H9 (cell line): ENCODE results near the gene SH3RF3. TPM values are rescaled to one million over a fixed set of nuclear protein-coding genes. Genes with fewer than 3 reads are reported as not detected.

ENCODE experiments used
- DNase-seq: peaks from one replicate; pipeline ENCODE4 v3.0.0-alpha.2; 2017
- H2AFZ ChIP-seq: one replicate; pipeline ENCODE4 v1.6.1; 2013; ENCODE audit warnings: mild to moderate bottlenecking, low read length, control low read depth, moderate library complexity
- H2AK5ac ChIP-seq: 2 replicates; pipeline ENCODE4 v1.6.1; 2013; ENCODE audit warnings: low read length, control low read depth, mixed read lengths; ENCODE audit not compliant: insufficient read length
- H2BK120ac ChIP-seq: one replicate; pipeline ENCODE4 v1.6.1; 2013; ENCODE audit warnings: low read depth, mild to moderate bottlenecking, low read length, control low read depth, inconsistent platforms; ENCODE audit not compliant: poor library complexity, severe bottlenecking
- H2BK12ac ChIP-seq: 2 replicates; pipeline ENCODE4 v1.6.1; 2013; ENCODE audit warnings: low read length, control low read depth, mixed read lengths, low read depth; ENCODE audit not compliant: insufficient read length
- H2BK15ac ChIP-seq: 2 replicates; pipeline ENCODE4 v1.6.1; 2013; ENCODE audit warnings: low read depth, low read length, control low read depth
- H2BK20ac ChIP-seq: one replicate; pipeline ENCODE4 v1.6.1; 2013; ENCODE audit warnings: low read depth, mild to moderate bottlenecking, low read length, control low read depth, inconsistent platforms; ENCODE audit not compliant: poor library complexity, severe bottlenecking
- H2BK5ac ChIP-seq: 2 replicates; pipeline ENCODE4 v1.6.1; 2013; ENCODE audit warnings: low read length, control low read depth, mixed read lengths; ENCODE audit not compliant: insufficient read length
- H3K14ac ChIP-seq: 2 replicates; pipeline ENCODE4 v1.6.1; 2013; ENCODE audit warnings: low read length, control low read depth; ENCODE audit not compliant: insufficient read depth
- H3K18ac ChIP-seq: 2 replicates; pipeline ENCODE4 v1.6.1; 2013; ENCODE audit warnings: low read depth, mild to moderate bottlenecking, mixed read lengths, low read length, control low read depth; ENCODE audit not compliant: insufficient read length
- H3K23ac ChIP-seq: 2 replicates; pipeline ENCODE4 v1.6.1; 2013; ENCODE audit warnings: low read length, control low read depth, mixed read lengths, low read depth; ENCODE audit not compliant: insufficient read length
- H3K23me2 ChIP-seq: 2 replicates; pipeline ENCODE4 v1.6.1; 2013; ENCODE audit warnings: low read depth, mild to moderate bottlenecking, mixed read lengths, low read length, control low read depth; ENCODE audit not compliant: insufficient read length, poor library complexity, severe bottlenecking
- H3K27ac ChIP-seq: 2 replicates; pipeline ENCODE4 v1.5.1; 2013; ENCODE audit warnings: low read length, control low read depth, mixed read lengths, low read depth; ENCODE audit not compliant: insufficient read length
- H3K27me3 ChIP-seq: 2 replicates; pipeline ENCODE4 v1.6.1; 2013; ENCODE audit warnings: low read length, control low read depth, inconsistent platforms; ENCODE audit not compliant: insufficient read depth
- H3K4ac ChIP-seq: 2 replicates; pipeline ENCODE4 v1.6.1; 2013; ENCODE audit warnings: low read depth, mild to moderate bottlenecking, control low read depth, inconsistent platforms, low read length, moderate library complexity
- H3K4me1 ChIP-seq: 2 replicates; pipeline ENCODE4 v1.6.1; 2013; ENCODE audit warnings: low read length, control low read depth, inconsistent platforms; ENCODE audit not compliant: insufficient read depth
- H3K4me2 ChIP-seq: 2 replicates; pipeline ENCODE4 v1.6.1; 2013; ENCODE audit warnings: low read length, control low read depth, mixed read lengths; ENCODE audit not compliant: insufficient read length, insufficient read depth
- H3K56ac ChIP-seq: 2 replicates; pipeline ENCODE4 v1.6.1; 2013; ENCODE audit warnings: low read depth, mild to moderate bottlenecking, mixed read lengths, low read length, control low read depth; ENCODE audit not compliant: insufficient read length
- H3K79me1 ChIP-seq: 2 replicates; pipeline ENCODE4 v1.6.1; 2013; ENCODE audit warnings: low read depth, mild to moderate bottlenecking, moderate library complexity, low read length, control low read depth, inconsistent platforms; ENCODE audit not compliant: insufficient read depth, poor library complexity, severe bottlenecking
- H3K79me2 ChIP-seq: 2 replicates; pipeline ENCODE4 v1.6.1; 2013; ENCODE audit warnings: low read length, control low read depth, inconsistent platforms; ENCODE audit not compliant: insufficient read depth
- H3K9ac ChIP-seq: 2 replicates; pipeline ENCODE4 v1.6.1; 2013; ENCODE audit warnings: low read length, control low read depth, mixed read lengths; ENCODE audit not compliant: insufficient read length; ENCODE audit errors: extremely low read depth
- H3K9me3 ChIP-seq: one replicate; pipeline ENCODE4 v1.6.1; 2013; ENCODE audit warnings: low read depth, low read length, inconsistent platforms; ENCODE audit not compliant: control insufficient read depth
- H3T11ph ChIP-seq: one replicate; pipeline ENCODE4 v1.6.1; 2013; ENCODE audit warnings: mild to moderate bottlenecking, low read length, control low read depth, inconsistent platforms
- H4K20me1 ChIP-seq: one replicate; pipeline ENCODE4 v1.6.1; 2013; ENCODE audit not compliant: control insufficient read depth, insufficient read length, insufficient read depth
- H4K5ac ChIP-seq: 2 replicates; pipeline ENCODE4 v1.6.1; 2013; ENCODE audit warnings: low read depth, mild to moderate bottlenecking, mixed read lengths, low read length, control low read depth; ENCODE audit not compliant: insufficient read length
- H4K8ac ChIP-seq: replicated peaks from 2 replicates; pipeline ENCODE4 v1.6.1; 2013; ENCODE audit warnings: low read length, control low read depth, mixed read lengths, low read depth; ENCODE audit not compliant: insufficient read length
- H4K91ac ChIP-seq: 2 replicates; pipeline ENCODE4 v1.6.1; 2013; ENCODE audit warnings: low read depth, mild to moderate bottlenecking, moderate library complexity, mixed read lengths, low read length, control low read depth; ENCODE audit not compliant: insufficient read length
- H3K27ac Mint-ChIP-seq, 3 experiments: 2 replicates in 2 of 3; 3 replicates in 1 of 3; pipeline ENCODE4 v1.8.0; 2020 to 2021; ENCODE audit warnings: mixed read lengths in 3 of 3, mild to moderate bottlenecking in 1 of 3, moderate library complexity in 1 of 3
- H3K27me3 Mint-ChIP-seq: 2 replicates; pipeline ENCODE4 v1.8.0; 2021; ENCODE audit warnings: low read depth, mild to moderate bottlenecking, moderate library complexity, mixed read lengths
- H3K36me3 Mint-ChIP-seq, 3 experiments: 2 replicates in 2 of 3; 3 replicates in 1 of 3; pipeline ENCODE4 v1.8.0; 2020 to 2021; ENCODE audit warnings: low read depth in 3 of 3, mixed read lengths in 3 of 3; ENCODE audit not compliant: insufficient read depth in 1 of 3
- H3K4me1 Mint-ChIP-seq, 2 experiments: 2 replicates each; pipeline ENCODE4 v1.8.0; 2020; ENCODE audit warnings: mixed read lengths in 2 of 2
- H3K4me3 Mint-ChIP-seq, 2 experiments: 2 replicates in 1 of 2; 3 replicates in 1 of 2; pipeline ENCODE4 v1.8.0; 2020 to 2021; ENCODE audit warnings: mild to moderate bottlenecking in 2 of 2, mixed read lengths in 2 of 2, moderate library complexity in 1 of 2
- H3K9me3 Mint-ChIP-seq, 2 experiments: 2 replicates in 1 of 2; 3 replicates in 1 of 2; pipeline ENCODE4 v1.8.0; 2020; ENCODE audit warnings: mild to moderate bottlenecking in 2 of 2, mixed read lengths in 2 of 2, moderate library complexity in 1 of 2
- CTCF ChIP-seq: fragments of 200-600 bp; sonication (generic); conservative IDR thresholded peaks from 3 replicates; pipeline ENCODE4 v1.8.0; 2021; ENCODE audit warnings: antibody characterized with exemption, mild to moderate bottlenecking
- WGBS: extraction: QIAGEN DNeasy Blood & Tissue Kit; methylation state at CpG from one replicate; pipeline ENCODE4 v1.1.7; 2013; ENCODE audit warnings: missing lambda C conversion rate, low lambda C conversion rate, mixed read lengths; ENCODE audit not compliant: insufficient read length; ENCODE audit errors: extremely low coverage; 5-methylcytosine and 5-hydroxymethylcytosine counted together
- total RNA-seq: library from RNA; stranded (reverse); gene quantifications from 2 replicates; pipeline ENCODE4 v1.2.1, GENCODE V29; 2021

SH3RF3 gene
- total RNA-seq, 1 experiment from 2014 or later = 0.46 TPM

GRCh38 chr2:109087055-109087663 is 41.8 kb upstream of the SH3RF3 start:
- no peak overlapping the region for H3K27ac ChIP-seq
- H4K91ac ChIP-seq = no peak overlapping the region
- H2BK120ac ChIP-seq = no peak overlapping the region
- H3K23me2 ChIP-seq = no peaks in the 10 kb centered on the region
- no peak overlapping the region for H2BK15ac ChIP-seq
- Mint-ChIP-seq H3K36me3 (peaks cover 0 to 3% (median 0%) of the 10 kb centered on the region in 3 experiments; a peak in 2 of 7 replicates), H3K4me1 (no peaks in the 10 kb centered on the region; a peak in 1 of 4 replicates), H3K27ac (no peak overlapping the region), H3K4me3 (no peak overlapping the region), H3K9me3 (peaks cover 18 to 19% of the 10 kb centered on the region in 2 experiments), H3K27me3 (peaks cover 6% of the 10 kb centered on the region)
- H3K4me1 ChIP-seq = no peaks in the 10 kb centered on the region
- DNase-seq = no peak
- H2BK12ac ChIP-seq = no peak overlapping the region
- H3K79me1 ChIP-seq = no peaks in the 10 kb centered on the region
- TF ChIP-seq CTCF = no peak
- H2AK5ac ChIP-seq = no peak overlapping the region
- H3K4me2 ChIP-seq = no peak overlapping the region
- no peak overlapping the region for H2BK5ac ChIP-seq
- no peak overlapping the region for H2AFZ ChIP-seq
- no peak overlapping the region for H3K23ac ChIP-seq
- no peaks in the 10 kb centered on the region for H3K27me3 ChIP-seq
- no CpG with 5 or more reads among the region's 11 CpGs for WGBS
- no peak overlapping the region for H3K9ac ChIP-seq
- no peak overlapping the region for H3K18ac ChIP-seq
- no peaks in the 10 kb centered on the region for H4K20me1 ChIP-seq
- no peak overlapping the region for H2BK20ac ChIP-seq
- H4K5ac ChIP-seq = no peak overlapping the region
- H3K4ac ChIP-seq = no peak overlapping the region
- H3T11ph ChIP-seq = no peak overlapping the region
- H3K56ac ChIP-seq = no peak overlapping the region
- H4K8ac ChIP-seq = no peak overlapping the region
- no peak overlapping the region for H3K14ac ChIP-seq
- H3K79me2 ChIP-seq = no peaks in the 10 kb centered on the region
- no peaks in the 10 kb centered on the region for H3K9me3 ChIP-seq
